Measurements from ENCODE around the gene SMG6.

DNA sequence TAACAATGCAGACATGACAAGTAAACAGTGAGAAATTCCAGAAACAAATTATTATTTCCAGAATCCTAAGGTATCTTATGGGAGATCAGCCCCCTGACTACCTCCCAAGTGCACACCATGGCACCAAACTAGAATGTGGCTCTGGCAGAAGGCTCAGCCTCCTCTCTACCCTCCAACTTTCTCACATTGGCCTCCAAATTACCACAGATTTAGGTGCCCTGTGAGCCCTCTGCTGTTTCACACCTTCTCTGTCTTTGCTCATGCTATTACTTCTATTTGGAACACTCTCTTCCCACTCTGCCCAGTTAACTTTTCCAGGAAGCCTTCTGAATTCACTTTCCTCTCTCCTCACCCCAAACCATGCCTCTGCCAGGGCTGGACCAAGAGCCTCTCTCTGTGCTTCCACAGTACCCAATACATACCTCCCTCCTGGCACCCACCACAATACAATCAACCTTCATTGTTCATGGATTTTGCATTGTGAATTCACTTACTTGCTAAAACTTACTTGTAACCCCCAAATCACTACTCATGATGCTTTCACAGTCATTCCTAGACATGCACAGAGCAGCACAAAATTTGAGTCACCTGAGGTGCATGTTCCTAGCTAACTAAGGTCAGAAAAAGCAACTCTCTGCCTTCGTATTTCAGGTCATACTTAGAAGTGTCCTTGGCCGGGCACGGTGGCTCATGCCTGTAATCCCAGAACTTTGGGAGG, 31.4 kb downstream of the SMG6 start:
- TF ChIP-seq, protein P1, sequence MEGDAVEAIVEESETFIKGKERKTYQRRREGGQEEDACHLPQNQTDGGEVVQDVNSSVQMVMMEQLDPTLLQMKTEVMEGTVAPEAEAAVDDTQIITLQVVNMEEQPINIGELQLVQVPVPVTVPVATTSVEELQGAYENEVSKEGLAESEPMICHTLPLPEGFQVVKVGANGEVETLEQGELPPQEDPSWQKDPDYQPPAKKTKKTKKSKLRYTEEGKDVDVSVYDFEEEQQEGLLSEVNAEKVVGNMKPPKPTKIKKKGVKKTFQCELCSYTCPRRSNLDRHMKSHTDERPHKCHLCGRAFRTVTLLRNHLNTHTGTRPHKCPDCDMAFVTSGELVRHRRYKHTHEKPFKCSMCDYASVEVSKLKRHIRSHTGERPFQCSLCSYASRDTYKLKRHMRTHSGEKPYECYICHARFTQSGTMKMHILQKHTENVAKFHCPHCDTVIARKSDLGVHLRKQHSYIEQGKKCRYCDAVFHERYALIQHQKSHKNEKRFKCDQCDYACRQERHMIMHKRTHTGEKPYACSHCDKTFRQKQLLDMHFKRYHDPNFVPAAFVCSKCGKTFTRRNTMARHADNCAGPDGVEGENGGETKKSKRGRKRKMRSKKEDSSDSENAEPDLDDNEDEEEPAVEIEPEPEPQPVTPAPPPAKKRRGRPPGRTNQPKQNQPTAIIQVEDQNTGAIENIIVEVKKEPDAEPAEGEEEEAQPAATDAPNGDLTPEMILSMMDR (IDR thresholded peaks at IDR 0.05): no peak
- no peak for TF ChIP-seq POLR2A (IDR thresholded peaks at IDR 0.05)

All from heart left ventricle (tissue), 13 donors.